B cell (primary cell): ENCODE data around the gene SIX5. TPM values are rescaled to one million over a fixed set of nuclear protein-coding genes. Genes with fewer than 3 reads are reported as not detected.

ENCODE experiments used
- ATAC-seq: fragments of 200-7000 bp; cut with Tn5 transposase; one replicate; pipeline ENCODE4 v1.10.0; 2021; ENCODE audit warnings: low read depth, mild to moderate bottlenecking, moderate number of reproducible peaks, moderate library complexity
- CTCF ChIA-PET: fragments of 350-600 bp; sonication (Branson Sonifier 250); formaldehyde crosslinking; loops from one replicate; lab custom pipeline; 2021; ENCODE audit warnings: antibody characterized with exemption, inconsistent platforms; lab: Charles Lee
- POLR2A ChIA-PET: fragments of 350-600 bp; sonication (Branson Sonifier 250); formaldehyde crosslinking; loops from one replicate; lab custom pipeline; 2021; ENCODE audit warnings: antibody characterized with exemption; lab: Charles Lee
- DNase-seq: peaks from one replicate; pipeline ENCODE4 v3.0.0; 2013
- H2AFZ ChIP-seq: 2 replicates; pipeline ENCODE4 v1.6.1; 2012; ENCODE audit warnings: mild to moderate bottlenecking, low read depth, low read length; ENCODE audit not compliant: insufficient read depth, poor library complexity, severe bottlenecking
- H3K27ac ChIP-seq, 2 donors: 1 replicate in 1 of 2; 2 replicates in 1 of 2; pipeline ENCODE4 v1.5.1; 2012 to 2013; ENCODE audit warnings: low read length in 2 of 2, mild to moderate bottlenecking in 2 of 2, moderate library complexity in 1 of 2
- H3K27me3 ChIP-seq, 4 experiments: fragments of 200-600 bp in 1 of 4; sonication (generic) in 1 of 4; replicated peaks in 1 of 4; 1 replicate in 2 of 4; 2 replicates in 2 of 4; pipeline versions ENCODE4 v1.6.1 to v1.7.0; 2013 to 2016; ENCODE audit warnings: low read length in 3 of 4, mild to moderate bottlenecking in 2 of 4, mixed read lengths in 1 of 4, moderate library complexity in 1 of 4; ENCODE audit not compliant: insufficient read depth in 4 of 4, control insufficient read depth in 3 of 4; ENCODE audit errors: control extremely low read depth in 1 of 4
- H3K36me3 ChIP-seq, 2 experiments: replicated peaks in 1 of 2; 1 replicate in 1 of 2; 2 replicates in 1 of 2; pipeline versions ENCODE4 v1.6.1 to v1.7.1; 2013; ENCODE audit warnings: low read length in 1 of 2; ENCODE audit not compliant: insufficient read depth in 2 of 2, control insufficient read depth in 1 of 2; ENCODE audit errors: control extremely low read depth in 1 of 2, extremely low read depth in 1 of 2
- H3K4me1 ChIP-seq, 2 donors: fragments of 200-600 bp in 1 of 2; sonication (generic) in 1 of 2; 1 replicate in 1 of 2; 2 replicates in 1 of 2; pipeline versions ENCODE4 v1.5.1 to v1.6.1; 2013 to 2017; ENCODE audit warnings: low read length in 2 of 2; ENCODE audit not compliant: control insufficient read depth in 2 of 2, insufficient read depth in 2 of 2
- H3K4me2 ChIP-seq: replicated peaks from 2 replicates; pipeline ENCODE3; 2012; ENCODE audit warnings: mild to moderate bottlenecking, low read depth, low read length; ENCODE audit not compliant: poor library complexity, severe bottlenecking
- H3K4me3 ChIP-seq, 5 experiments: fragments of 200-600 bp in 1 of 5; sonication (generic) in 1 of 5; 1 replicate in 3 of 5; 2 replicates in 2 of 5; pipeline versions ENCODE4 v1.5.1 to v1.7.0; 2011 to 2016; ENCODE audit warnings: low read length in 4 of 5, mild to moderate bottlenecking in 4 of 5, low read depth in 2 of 5, control low read depth in 1 of 5, moderate library complexity in 1 of 5; ENCODE audit not compliant: insufficient read depth in 1 of 5; ENCODE audit errors: control extremely low read depth in 1 of 5, extremely low read depth in 1 of 5
- H3K79me2 ChIP-seq: fragments of 200-600 bp; sonication (generic); one replicate; pipeline ENCODE4 v1.6.0; 2016; ENCODE audit warnings: low read length; ENCODE audit not compliant: control insufficient read depth, insufficient read depth
- H3K9ac ChIP-seq: fragments of 200-600 bp; sonication (generic); 2 replicates; pipeline ENCODE4 v1.6.1; 2017; ENCODE audit warnings: mild to moderate bottlenecking, low read length, moderate library complexity
- H3K9me3 ChIP-seq, 3 donors: one replicate each; pipeline versions ENCODE4 v1.6.1 to v1.7.1; 2013; ENCODE audit warnings: low read length in 2 of 3; ENCODE audit not compliant: control insufficient read depth in 2 of 3, insufficient read depth in 1 of 3; ENCODE audit errors: control extremely low read depth in 1 of 3
- H4K20me1 ChIP-seq: 2 replicates; pipeline ENCODE4 v1.6.0; 2012; ENCODE audit warnings: mild to moderate bottlenecking, low read length; ENCODE audit not compliant: insufficient read depth, control insufficient read depth, poor library complexity, severe bottlenecking
- H3K27ac Mint-ChIP-seq: one replicate; pipeline ENCODE4 v1.8.0; 2021; ENCODE audit warnings: mixed read lengths
- H3K27me3 Mint-ChIP-seq: one replicate; pipeline ENCODE4 v1.8.0; 2021; ENCODE audit warnings: mixed read lengths
- H3K4me1 Mint-ChIP-seq: one replicate; pipeline ENCODE4 v1.8.0; 2021; ENCODE audit warnings: mixed read lengths
- H3K4me3 Mint-ChIP-seq: one replicate; pipeline ENCODE4 v1.8.0; 2021; ENCODE audit warnings: mixed read lengths
- H3K9me3 Mint-ChIP-seq: one replicate; pipeline ENCODE4 v1.8.0; 2022; ENCODE audit warnings: mixed read lengths; ENCODE audit not compliant: insufficient read depth
- CTCF ChIP-seq: fragments of 200-600 bp; IDR thresholded peaks from one replicate; pipeline ENCODE4 v1.8.0; 2022; ENCODE audit warnings: antibody characterized with exemption, mild to moderate bottlenecking
- EZH2 ChIP-seq: IDR thresholded peaks from 2 replicates; pipeline ENCODE4 v1.6.1; 2012; ENCODE audit warnings: borderline replicate concordance, low read depth, mild to moderate bottlenecking, moderate library complexity, low read length; ENCODE audit not compliant: insufficient read depth, poor library complexity, severe bottlenecking
- WGBS: methylation state at CpG from one replicate; pipeline ENCODE4 v1.1.5; 2013; ENCODE audit warnings: missing lambda C conversion rate; ENCODE audit not compliant: insufficient coverage; 5-methylcytosine and 5-hydroxymethylcytosine counted together
- intact Hi-C: fragments of 100-400 bp; cut with micrococcal nuclease; formaldehyde crosslinking; loops from one replicate; pipeline ENCODE4 v1.10.0; 2022
- polyA plus RNA-seq: library from polyadenylated mRNA; depleted of rRNA; stranded (reverse); fragments of >200 nt; gene quantifications from 2 replicates; pipeline ENCODE4 v1.2.3, GENCODE V29; 2012
- total RNA-seq, 2 donors: library from RNA; stranded (reverse); fragments of 120-200 nt in 1 of 2; gene quantifications; 1 replicate in 1 of 2; 2 replicates in 1 of 2; pipeline versions ENCODE4 v1.2.3 to v1.2.4, GENCODE V29; 2013 to 2022

The SIX5 gene
- total and polyA plus RNA-seq, 2 donors (not counting 1 experiment from before 2014, with no cell fraction given), result 1.4 to 2.1 TPM

GRCh38 chr19:45779231-45780145 is 10.4 kb upstream of the SIX5 start:
- H3K27me3 Mint-ChIP-seq, result peaks cover 10% of the 10 kb centered on the region
- 3% methylated on average over 28 of the region's 48 CpGs for WGBS
- Histone ChIP-seq H3K4me3 (peak overlapping the region in 4 of 5 experiments; percentile 13 to 61 (median 42)), H3K9ac (peak overlapping the region; percentile 56), H3K9me3 (peaks cover 0 to 4% (median 0%) of the 10 kb centered on the region in 3 donors), H3K27me3 (peaks cover 0 to 23% (median 2%) of the 10 kb centered on the region in 4 experiments), H3K36me3 (peaks cover 0 to 11% of the 10 kb centered on the region in 2 experiments), H3K79me2 (no peaks in the 10 kb centered on the region), H3K4me2 (peak overlapping the region; percentile 92), H3K27ac (no peak overlapping the region), H2AFZ (peak overlapping the region; percentile 46), H4K20me1 (peaks cover 68% of the 10 kb centered on the region), H3K4me1 (peaks cover 17 to 22% of the 10 kb centered on the region in 2 donors)
- TF ChIP-seq CTCF, result peak; percentile 68
- no peak for TF ChIP-seq EZH2
- intact Hi-C loops, result loop anchor here (1.0 kb wide), 2 partner anchors 9 to 14 kb away; no protein-coding TSS in a partner anchor
- peak overlapping the region; percentile 87 for H3K4me3 Mint-ChIP-seq
- H3K4me1 Mint-ChIP-seq, result peaks cover 19% of the 10 kb centered on the region
- ATAC-seq (peak; percentile 96), DNase-seq (peak; percentile 90)
- no peaks in the 10 kb centered on the region for H3K9me3 Mint-ChIP-seq
- CTCF ChIA-PET, result interaction anchor here (0.6 to 1.8 kb wide), 8 partner anchors 9 to 378 kb away, joined by 3 to 33 read pairs (median 6); partner anchors contain the start of genes DMWD, QPCTL and SIX5
- POLR2A ChIA-PET, result interaction anchor here (1.1 kb wide), 1 partner anchor 10 kb away, joined by 6 read pairs; the partner anchor contains the start of gene SIX5
- H3K27ac Mint-ChIP-seq, result peak overlapping the region; percentile 46
